Jurkat, Clone E6-1 (cell line): ENCODE data around the gene IRF2BP2.
"Not testable (repeated sequence)": the region's sequence is repeated elsewhere in the genome, so short reads cannot be mapped to it uniquely, and the experiment has no call there.

ENCODE experiments used
- DNase-seq: peaks from one replicate; pipeline ENCODE4 v3.0.0-alpha.2; 2011; ENCODE audit warnings: low read depth, low spot score
- H3K4me3 ChIP-seq: 2 replicates; pipeline ENCODE4 v1.5.1; 2011; ENCODE audit warnings: mild to moderate bottlenecking, low read length, control low read depth, moderate library complexity

IRF2BP2 gene

GRCh38 chr1:234605399-234605982 lies 4.5 kb downstream of the IRF2BP2 start:
- peak overlapping the region; percentile 70 for H3K4me3 ChIP-seq
- no peak for DNase-seq

DNA sequence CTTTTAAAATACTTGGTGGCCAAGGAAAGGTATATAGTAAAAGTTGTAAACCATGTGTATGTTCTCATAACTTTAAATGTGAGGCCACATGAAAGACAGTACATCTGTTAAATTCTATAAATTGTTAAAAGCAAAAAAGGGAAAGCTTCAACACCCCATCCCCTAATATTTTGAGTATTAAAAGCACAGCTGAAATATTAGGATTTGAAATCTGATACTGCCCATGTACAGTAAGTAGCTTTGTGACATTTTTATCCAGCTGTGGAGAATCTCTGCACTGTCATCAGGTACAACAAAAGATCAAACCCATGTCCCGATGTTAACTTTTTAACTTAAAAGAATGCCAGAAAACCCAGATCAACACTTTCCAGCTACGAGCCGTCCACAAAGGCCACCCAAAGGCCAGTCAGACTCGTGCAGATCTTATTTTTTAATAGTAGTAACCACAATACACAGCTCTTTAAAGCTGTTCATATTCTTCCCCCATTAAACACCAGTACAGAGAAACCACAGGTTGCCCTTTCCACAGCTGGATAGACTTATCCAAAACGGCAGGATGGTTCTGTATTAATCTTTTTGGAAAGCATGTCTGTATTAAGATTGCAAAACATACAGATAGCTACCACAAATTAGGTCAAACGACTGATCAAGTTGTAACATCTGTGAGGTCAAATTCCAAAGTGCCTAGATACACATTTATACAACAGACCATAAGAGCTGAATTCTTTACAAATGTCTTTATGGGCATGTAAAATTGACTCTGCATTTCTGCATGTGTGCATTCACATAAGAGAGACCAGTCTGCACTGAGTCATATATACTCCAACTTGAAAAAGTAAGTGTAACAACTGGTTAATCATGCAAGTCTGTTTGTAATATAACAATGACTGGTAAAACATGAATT lies 5.2 kb downstream of the IRF2BP2 start:
- no peak for DNase-seq
- peak overlapping the region; percentile 19 for H3K4me3 ChIP-seq

- no peak for DNase-seq
- no peak overlapping the region for H3K4me3 ChIP-seq
Measured at GRCh38 chr1:234603221-234604204, 6.5 kb downstream of the IRF2BP2 start.

DNA sequence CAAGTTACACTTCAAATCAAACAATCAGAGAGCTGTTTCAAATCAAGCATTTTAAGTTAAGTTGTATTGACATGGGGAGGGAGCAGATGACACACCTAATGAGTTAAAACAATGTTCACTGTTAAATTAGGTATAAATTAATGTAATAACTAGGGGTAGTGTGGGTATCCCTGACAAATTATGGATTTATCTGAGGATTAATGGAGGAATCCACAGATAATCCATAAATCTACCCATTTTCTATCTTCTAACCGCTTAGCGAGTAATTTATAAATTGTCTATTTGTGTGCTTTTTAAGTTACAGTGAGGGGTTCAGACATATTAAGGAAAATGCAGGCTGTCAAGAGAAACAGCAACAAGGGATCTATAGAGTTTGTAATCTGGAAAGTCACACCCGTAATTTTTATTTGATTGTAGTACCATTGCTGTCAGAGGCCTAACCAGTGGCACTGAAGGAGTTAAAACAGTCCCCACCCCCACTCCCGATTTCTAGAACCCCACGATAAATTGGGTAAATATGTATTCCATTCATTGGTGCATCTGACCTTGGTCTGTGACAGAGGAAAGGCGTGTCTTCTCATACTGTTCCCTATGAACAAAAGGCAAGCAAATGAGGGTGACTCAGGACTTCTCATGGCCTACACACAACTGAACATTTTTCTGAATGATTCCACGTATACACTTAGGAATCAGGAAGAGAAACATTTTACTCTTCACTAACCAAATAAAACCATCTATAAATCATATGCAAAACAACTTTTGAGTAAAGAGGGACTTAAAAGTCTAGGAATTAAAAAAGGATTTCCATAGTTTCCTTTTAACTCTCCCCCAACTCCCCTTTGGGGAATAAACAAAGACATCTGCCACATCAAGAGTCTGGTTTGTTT lies 7.4 kb downstream of the IRF2BP2 start:
- no peak for DNase-seq
- H3K4me3 ChIP-seq = no peak overlapping the region

- H3K4me3 ChIP-seq = no peak overlapping the region
- DNase-seq = peak; percentile 84
Measured at GRCh38 chr1:234601301-234602017, 8.5 kb downstream of the IRF2BP2 start.

DNA sequence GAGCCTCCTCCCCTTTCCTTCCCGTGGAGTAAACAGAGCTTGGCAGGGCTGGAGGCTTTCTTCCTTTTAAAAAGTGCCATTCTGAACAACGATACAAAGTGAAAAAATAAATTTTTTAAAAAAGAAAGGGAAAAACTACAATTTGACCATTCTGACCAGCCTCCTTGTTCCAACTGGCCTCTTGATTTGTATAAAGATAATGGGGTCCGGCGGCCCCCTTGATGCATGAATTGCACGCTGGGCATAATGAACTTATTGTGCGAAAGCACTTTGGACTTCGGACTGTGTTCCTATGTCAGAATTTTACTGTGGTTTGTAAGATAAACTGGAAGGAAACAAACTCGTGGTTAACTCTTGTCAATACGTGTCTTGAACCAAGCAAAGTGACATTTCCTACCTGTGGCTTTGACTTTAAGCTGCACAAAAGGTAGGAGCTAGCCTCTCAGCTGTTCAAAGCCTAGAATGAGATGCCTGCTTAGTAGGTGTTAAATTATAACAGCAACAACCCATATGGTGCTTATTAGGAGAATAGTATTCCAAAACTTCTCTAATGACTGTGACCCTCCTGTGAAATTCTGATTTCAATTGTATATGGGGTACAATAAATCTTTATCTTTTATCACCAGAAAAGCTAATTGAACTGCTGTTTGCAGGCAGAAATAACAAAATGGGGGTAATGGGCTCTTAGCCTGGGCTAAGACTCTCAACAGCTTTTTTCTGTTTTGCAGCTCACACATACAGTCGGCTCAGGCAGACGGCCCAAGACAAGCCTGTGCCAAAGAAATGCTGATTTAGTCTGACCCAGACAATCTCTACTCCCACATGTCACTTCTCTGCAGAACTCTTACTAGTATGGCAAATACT lies 9.3 kb downstream of the IRF2BP2 start:
- DNase-seq = peak; percentile 68
- peak overlapping the region; percentile 30 for H3K4me3 ChIP-seq

DNA sequence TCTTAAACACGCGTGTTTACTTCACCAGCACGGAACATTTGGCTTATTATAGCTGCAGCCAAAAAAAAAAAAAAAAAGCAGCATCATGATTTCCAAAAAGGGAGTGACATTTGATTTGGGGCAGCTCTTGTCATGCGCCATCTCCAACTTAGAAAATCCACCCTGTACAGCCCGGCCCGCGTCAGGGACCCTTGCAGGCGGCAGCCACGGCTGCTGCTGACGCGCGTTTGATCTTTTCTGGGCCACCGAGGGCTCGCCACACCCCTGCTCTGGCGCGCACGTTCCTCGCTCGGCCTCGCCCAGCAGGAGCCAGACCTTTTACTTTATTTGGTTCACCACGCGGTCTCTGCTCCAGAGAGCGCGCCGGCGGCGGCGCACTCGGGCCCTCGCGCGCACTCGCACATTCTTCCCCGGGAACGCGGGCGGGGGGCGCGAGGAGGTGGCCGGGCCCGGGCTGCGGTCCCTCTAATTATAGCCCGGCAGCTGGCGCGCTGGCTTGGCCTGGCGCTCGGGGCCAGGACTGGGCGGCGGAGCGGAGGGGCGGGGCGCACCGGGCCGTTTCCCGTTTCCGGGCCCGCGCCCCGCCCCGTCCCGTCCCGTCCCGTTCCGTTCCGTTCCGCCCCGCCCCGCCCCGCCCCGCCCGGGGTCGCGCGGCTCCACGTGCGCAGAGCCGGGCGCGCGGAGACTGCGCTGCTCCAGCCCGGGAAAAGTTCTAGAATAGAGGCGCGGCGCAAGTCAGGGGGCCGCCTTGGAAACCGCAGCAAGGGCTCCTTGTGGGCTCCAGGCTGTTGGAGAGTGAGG lies 10.2 kb downstream of the IRF2BP2 start:
- DNase-seq = peak; percentile 81
- H3K4me3 ChIP-seq = peak overlapping the region; percentile 59

DNA sequence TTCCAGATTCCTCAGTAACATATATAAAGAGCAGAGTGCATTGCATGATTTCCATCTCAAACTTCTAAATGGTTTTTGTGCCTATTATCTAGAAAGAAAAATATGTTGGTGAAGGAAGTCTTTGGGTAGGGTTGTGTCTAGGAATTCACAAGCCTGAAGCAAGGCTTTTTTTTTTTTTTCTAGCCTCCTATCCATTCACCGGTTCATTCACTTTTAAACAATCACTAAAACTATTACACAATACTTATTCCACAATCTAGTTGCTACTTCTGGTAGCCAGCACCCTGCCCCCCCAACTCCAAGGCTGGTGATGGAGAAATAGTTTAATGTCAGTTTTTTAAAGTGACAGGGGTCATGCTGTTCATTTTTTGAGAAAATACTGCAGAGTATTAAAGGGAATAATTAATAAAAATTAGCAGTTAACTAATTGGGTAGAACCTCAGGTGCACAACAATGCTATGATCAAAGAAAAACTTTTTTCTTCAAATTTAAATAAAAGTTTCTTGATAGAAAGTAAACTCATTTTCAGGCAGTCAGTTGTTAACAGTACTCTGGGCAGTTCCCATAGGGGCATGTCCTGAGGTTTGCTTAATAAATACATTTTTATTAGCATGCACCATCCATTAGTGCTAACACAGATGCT lies 10.9 kb downstream of the IRF2BP2 start:
- peak overlapping the region; percentile 59 for H3K4me3 ChIP-seq
- no peak for DNase-seq

- no peak overlapping the region for H3K4me3 ChIP-seq
- DNase-seq = peak; percentile 71
Measured at GRCh38 chr1:234597894-234598293, 12.1 kb downstream of the IRF2BP2 start.

DNA sequence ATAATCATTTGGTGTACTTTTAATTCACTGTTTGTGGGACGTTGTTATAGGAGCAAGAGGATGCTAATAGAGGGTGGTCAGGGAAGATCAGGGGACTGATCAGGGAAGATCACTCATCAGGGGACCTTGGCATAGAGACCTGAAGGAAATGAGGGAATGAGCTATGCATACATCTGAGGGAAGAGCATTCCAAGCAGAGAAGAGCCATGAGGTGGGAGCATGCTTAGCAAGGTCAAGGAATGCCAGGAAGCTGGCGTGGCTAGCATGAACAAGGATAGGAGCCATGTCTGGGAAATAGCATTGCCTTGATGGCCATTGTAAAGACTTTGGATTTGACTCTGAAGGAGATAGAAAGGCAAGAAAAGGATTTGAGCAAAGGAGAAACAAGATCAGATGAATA lies 14.1 kb downstream of the IRF2BP2 start:
- H3K4me3 ChIP-seq = no peak overlapping the region
- no peak for DNase-seq

DNA sequence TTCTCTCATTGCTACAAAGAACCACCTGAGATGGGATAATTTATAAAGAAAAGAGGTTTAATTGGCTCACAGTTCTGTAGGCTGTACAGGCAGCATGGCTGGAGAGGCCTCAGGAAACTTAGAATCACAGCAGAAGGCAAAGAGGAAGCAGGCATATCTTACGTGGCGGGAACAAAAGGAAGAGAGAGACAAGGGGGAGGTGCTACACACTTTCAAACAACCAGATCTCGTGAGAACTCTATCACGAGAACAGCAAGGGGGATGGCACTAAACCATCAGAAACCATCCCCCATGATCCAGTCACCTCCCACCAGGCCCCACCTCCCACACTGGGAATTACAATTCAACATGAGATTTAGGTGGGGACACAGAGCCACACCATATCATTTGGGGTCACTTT lies 15.4 kb downstream of the IRF2BP2 start:
- not testable (repeated sequence) for H3K4me3 ChIP-seq, DNase-seq

GRCh38 chr1:234593771-234594504 lies 16.0 kb downstream of the IRF2BP2 start:
- no peak overlapping the region for H3K4me3 ChIP-seq
- no peak for DNase-seq

- no peak for DNase-seq
- H3K4me3 ChIP-seq = no peak overlapping the region
Measured at GRCh38 chr1:234593109-234593508, 16.9 kb downstream of the IRF2BP2 start.

DNA sequence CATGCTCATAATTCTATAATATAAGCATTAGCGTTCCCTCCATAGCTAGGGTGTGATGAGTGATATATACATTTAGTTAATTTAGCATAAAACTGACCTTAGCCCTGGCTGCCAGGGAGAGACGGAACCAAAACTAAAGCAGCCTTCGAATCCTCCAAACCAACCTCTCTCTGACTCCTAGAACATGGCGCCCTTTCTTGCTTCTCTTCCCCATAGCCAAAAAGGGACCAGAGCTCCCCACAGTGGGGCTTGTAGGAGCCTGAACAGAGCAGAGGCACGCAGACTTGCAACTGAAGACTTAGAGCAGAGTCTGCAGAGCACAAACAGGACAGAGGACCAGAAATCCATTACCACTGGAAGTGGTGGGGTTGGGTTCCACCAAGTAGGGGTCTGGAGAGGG lies 17.7 kb downstream of the IRF2BP2 start:
- no peak for DNase-seq
- H3K4me3 ChIP-seq = no peak overlapping the region

DNA sequence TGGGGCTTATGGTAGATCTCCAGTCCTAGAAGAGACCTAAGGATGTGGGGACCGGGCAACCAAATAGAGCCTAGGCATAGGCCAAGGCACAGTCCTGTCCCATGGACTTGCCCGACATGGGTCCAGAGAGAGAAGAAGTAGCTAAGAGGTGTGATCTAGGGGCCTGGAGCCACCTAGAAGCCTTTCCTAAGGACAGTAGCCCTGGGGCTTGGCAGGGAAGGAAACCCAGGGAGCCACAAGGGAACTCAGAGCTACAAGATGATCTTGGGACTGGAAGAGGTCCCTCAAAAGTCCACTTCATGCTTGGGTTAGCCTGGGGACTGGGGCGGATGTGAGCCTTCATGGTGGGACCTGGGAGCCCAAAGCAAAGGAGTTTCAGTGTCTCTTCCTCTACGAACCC lies 18.8 kb downstream of the IRF2BP2 start:
- DNase-seq = no peak
- H3K4me3 ChIP-seq = no peak overlapping the region
